Glomerular endothelial cell (primary cell): ENCODE data around the gene COPB1. TPM values are rescaled to one million over a fixed set of nuclear protein-coding genes. Genes with fewer than 3 reads are reported as not detected.

ENCODE experiments used
- total RNA-seq: library from RNA; depleted of rRNA; stranded (reverse); fragments of >200 nt; gene quantifications from 2 replicates; pipeline ENCODE4 v1.2.3, GENCODE V29; 2015

The COPB1 gene
- total RNA-seq, 1 donor from 2014 or later = 162 TPM

Other genes starting within 250 kb of the COPB1 start
- 89.6 and 103 TPM in 2 replicates for gene RRAS2, start 140.6 kb downstream of the COPB1 start, total RNA-seq
- 152 and 159 TPM in 2 replicates for gene PSMA1, start 20.6 kb upstream of the COPB1 start, total RNA-seq
- gene PDE3B, start 144.0 kb upstream of the COPB1 start, total RNA-seq = 1.7 and 3.6 TPM in 2 replicates